Inferior parietal cortex (tissue), 1 donor: ENCODE data around the gene DEPDC1B.
"Not testable (repeated sequence)": the region's sequence is repeated elsewhere in the genome, so short reads cannot be mapped to it uniquely, and the experiment has no call there.

ENCODE experiments used
- DNase-seq: peaks from one replicate; pipeline ENCODE4 v3.0.0-alpha.2; 2016; ENCODE audit errors: extremely low spot score

Gene DEPDC1B

DNA sequence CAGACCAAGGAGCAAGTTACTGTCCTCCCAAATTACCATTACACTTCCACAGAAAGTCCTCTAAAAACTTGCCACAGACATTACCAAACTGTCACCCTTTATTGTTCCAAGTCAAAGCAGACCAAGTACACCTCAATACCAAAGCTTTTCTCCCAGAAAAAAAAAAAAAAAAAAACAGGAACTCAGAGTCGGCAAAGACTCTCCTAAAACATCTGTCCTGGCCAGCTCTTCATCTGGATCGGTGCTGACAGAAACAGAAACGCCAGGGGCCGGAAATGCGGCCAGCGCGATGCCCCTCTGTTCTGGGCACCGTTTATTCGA lies 718 bp downstream of the DEPDC1B start:
- no peak for DNase-seq

DNA sequence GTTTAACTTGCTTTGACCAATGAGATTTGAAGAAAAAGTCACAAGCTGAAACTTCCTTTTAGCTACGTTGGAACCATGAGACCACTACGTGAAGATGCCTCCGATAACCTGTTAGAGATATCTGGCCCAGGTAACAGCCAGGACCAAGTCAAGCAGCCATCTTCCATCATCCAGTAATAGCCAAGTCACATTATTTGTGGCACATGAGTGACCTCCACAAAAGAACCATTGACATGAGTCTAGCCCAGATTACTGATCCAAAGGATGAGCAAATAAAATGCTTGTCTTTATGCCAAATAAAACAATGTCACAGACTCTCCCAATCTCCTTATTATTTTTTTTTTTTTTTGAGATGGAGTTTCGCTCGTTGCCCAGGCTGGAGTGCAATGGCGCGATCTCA lies 1.6 kb downstream of the DEPDC1B start:
- no peak for DNase-seq

DNA sequence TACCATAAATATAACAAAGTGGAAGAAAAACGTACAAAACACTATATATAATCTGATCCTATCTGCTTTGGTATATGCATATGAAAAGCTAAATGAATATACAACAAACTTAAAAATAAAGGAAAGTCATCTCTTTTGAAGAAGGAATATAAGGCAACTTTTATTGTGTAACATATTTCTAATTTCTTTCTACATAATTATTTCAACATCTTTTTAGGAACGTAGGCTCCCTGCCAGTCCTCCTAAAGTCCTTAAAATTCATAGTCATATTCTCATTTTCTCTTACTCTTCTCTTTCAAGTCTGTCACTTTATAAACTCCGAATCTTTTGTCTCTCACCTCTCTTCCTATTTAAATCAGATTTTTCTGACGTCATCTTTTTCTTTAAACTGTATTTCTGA lies 9.6 kb downstream of the DEPDC1B start:
- no peak for DNase-seq

DNA sequence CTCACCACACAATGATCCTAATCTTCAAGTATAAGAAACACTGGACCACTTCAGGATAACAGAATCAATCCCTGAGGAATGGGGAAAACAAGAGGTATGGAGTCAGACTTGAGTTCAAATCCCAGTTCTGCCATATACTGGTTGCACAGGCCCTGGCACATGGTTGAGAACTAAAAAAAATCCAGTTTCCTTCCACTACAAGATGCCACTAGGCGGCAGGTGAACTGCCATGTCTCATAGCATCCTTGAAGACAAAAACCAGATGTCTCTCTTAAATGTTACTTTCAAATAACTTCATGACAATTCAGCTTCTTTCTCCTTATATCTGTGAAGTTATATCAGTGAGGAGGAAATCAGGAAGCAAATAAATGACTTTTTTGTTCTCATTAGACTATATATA lies 11.0 kb downstream of the DEPDC1B start:
- no peak for DNase-seq

DNA sequence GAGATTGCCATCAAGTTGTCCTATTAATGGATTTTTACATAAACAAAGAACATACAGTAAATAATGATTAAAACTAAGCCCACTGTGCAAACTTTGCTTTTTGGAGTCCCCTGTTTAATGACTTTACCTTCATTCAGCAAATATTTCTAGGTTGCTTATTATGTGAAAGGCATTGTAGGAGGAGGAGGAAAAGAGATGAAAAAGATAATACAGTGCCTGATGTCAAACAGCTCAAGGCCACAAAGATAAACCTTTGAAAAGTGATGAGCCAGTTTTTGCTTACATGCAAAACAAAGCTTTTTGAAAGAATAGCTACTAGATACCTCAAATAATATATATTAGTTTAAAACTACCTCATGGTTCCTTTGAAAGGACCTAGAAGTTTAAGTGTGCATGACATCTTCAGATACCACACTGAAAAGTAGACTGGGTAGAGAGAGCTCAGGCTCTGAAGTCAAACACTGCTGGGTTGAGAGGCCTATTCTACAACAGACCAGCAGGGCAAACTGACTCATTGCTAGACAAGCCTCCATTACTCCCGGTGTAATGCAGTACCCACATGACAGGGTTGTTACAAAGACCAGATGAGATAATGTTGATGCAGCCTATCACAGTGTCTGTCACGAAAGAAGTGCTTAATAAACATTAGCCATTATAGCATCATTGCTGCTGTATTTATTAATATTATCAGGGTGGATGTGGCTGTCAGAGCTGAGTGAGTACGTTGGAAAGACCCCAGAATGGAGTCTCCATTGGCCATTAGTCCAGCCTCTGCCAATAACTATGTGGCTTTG lies 11.8 kb downstream of the DEPDC1B start:
- no peak for DNase-seq

DNA sequence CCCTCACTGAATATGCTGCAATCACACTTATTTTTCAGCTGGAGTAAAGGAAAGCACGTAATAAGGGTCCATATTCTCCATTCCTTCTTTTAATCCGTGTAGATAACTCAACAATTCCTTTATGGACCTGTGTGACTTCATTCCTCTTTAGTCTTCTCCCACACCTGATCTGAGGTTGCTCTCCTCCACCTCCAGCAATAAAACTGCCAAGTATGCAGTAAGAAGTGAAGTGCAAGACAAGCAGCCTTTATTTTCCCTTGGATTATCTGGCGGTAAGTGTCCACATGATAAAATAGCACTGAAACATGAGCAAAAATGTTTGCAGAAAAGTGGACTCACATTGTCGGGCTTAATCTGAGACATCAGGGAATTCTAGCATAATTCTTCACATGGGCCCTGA lies 13.8 kb downstream of the DEPDC1B start:
- no peak for DNase-seq

DNA sequence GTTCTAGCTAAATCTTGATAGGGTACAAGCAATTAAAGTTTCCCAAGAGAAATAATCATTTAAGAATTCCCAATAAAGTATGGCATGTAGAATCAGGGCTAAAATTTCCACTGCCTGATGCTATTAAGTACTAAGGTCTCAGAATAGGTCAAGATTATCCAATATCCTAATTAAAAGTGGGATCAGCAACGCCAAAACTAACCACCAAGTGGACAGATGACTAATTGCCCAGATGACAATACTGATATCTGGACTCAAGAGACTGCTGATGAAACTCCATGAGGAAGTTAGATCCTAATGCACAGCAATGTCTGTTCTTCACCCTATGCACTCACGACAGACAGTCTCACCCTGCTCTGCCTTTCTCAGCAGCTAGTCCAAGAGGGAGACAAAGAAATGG lies 14.3 kb downstream of the DEPDC1B start:
- no peak for DNase-seq

DNA sequence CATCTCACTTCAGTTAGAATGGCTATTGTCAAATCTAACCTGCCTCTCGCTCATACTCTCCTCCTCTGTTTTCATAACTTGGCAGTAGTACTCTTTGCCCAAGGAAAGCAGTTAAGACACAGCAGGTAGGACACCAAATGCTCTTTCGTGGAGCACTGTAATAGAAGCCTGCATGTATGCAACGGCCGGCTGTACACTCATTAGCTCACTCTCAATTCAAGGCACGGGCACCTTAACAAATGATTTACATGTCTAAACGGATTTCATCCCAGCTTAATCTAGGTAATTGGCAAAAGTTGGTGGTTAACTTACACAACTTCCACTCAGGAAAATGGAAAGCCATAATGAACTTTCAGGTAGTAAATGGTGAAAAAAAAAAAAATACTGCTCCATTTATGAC lies 14.9 kb downstream of the DEPDC1B start:
- DNase-seq = no peak

DNA sequence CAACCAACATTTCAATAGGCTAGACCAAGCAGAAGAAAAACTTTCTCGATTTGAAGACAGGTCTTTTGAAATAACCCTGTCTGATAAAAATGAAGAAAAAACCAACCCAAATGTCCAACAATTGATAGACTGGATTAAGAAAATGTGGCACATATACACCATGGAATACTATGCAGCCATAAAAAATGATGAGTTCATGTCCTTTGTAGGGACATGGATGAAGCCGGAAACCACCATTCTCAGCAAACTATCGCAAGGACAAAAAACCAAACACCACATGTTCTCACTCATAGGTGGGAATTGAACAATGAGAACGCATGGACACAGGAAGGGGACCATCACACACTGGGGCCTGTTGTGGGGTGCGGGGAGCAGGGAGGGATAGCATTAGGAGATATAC lies 18.0 kb downstream of the DEPDC1B start:
- not testable (repeated sequence) for DNase-seq

DNA sequence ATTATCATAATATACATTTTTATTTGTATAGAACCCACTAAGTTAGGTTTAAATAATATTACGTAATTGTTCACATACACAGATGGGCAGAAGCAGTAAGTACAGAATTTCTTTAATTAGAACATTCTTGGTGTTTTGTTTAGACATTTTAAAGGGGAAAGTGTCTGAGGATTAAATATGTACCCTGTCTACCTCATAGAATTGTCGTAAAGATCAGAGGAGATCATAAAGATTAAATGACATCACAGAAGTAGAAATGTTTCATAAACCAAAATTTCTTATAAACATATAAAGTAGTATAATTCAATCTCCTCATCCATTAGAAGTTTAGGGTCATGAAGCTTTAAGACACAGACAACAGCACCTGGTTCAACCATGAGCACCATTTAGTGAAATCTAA lies 20.1 kb downstream of the DEPDC1B start:
- DNase-seq = no peak

DNA sequence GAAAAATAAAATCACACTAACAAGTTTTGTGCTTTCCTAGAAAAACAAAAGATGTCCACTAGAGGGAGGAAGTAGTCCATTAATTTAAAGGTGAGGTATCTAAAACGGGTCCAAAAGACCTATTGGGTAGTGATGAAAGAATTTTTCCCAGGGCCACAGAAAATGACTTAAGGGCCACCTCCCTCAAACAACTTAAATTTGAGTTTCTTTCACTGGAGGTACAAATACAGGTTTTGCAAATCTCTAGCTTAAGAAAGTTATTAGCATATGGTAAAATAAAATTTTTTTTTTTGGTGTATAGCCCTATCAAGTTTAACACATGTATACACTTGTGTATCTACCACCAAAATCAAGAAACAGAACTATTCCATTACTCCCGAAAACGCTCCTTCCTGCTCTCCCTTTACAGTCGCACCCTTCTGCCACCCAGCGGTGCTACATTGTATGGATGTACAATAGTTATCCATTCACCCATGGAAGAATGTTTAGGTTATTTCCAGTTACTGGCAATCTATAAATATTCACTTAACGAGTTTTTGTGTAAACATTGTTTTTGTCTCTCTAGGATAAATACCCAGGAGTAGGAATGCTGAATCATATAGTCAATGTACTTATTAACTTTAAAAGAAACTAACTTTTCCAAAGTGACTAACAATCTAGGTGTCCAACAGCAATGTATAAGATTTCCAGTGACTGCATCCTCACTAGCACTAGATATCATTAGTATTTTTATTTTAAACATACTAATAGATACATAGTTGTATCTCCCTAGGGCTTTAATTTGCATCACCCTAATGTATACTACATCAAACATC lies 21.9 kb downstream of the DEPDC1B start:
- DNase-seq = peak; percentile 71

DNA sequence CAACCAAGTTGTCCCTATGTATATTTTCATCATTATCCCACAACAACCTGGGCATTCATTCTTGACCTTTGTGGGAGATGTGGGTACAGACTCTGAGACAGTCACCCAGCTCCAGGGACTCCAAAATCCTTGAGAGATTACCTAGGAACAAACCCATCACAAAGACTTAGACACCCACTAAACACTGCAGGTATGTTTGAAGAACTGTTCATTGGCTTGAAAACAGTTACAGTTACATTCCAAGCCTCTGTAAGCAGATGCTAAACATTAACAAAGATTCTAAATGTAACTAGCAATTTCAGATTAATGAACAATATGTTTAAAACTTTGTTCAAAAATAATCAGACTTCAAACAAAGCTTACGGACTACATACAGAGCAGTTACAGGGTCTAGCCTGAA lies 24.7 kb downstream of the DEPDC1B start:
- DNase-seq = no peak

DNA sequence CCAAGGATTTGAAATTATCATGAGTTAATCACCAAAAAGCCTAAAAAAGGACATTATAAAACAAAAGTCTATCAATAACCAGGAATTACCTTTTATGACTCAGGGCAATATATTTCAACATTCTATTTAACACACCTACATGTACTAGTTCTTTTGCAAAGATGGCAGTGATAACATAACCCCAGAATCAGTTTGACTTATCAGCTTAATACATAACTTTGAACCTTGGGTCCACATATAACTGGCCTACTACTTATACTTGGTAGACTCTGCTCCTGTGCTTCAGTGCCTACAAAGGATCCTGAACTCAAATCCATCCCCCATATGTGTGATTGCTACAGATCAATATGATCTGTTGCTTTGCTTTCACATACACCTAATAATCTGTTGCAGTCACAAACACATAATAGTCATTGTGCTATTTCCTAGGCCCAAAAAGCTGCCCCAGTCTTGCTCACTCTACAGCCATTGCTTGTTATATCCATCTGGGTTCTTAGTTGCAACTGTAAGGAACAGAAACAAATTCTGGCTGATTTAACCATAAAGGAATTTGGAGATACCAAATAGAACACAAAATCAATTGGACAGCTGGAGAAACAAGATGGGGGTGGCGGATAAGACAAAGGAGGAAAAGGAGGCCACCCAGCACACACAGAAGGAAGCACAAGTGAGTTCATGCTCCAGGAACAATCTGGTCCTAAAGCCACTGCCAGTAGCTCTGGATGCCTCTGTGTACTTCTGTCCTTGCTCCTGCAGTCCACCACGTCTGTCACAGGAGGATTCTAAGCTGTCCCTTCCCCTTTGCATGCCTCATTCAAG lies 25.5 kb downstream of the DEPDC1B start:
- DNase-seq = no peak

DNA sequence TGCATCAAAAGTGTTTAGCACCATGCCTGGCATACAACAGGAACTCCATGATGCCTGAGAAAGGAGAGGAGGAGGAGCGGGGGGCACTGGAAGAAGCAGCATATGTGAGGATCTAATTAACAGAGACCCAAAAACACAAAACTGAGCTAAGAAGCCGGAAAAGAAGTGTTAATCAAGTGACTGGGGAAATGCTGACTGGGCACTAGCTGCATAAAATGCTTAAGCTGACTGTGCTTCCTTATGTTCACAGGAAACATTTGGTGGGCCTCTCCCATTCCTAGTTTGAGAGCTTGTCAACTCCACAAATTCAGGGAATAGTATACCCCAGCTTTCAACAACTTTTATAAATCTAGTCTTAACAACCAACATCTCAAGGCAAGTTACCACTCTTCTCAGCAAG lies 26.6 kb downstream of the DEPDC1B start:
- no peak for DNase-seq

DNA sequence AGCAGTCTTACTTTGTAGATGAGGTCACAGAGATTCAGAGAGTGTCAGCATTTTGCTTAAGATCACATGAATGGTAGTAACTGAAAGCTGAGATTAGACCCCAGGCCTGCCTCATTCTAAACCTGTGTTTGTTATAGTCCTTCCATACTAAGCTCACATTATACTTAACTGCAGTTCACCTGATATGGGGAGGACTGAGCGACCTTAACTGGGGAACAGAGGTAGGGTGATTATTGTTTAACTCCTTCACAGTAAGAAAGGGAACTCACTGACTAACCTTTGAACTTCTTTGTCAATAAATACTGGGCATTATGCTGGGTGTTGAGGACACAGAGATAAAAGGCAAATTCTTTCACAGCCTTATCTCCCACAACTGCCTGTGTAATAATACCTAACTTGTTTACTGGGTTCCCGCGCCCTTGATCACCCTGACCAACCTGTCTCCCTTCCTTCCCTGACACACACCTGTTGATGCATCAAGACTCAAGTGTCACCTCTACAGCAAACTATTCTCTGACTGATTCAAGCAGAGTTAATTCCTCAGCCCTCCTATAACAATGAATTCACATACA lies 27.2 kb downstream of the DEPDC1B start:
- no peak for DNase-seq

DNA sequence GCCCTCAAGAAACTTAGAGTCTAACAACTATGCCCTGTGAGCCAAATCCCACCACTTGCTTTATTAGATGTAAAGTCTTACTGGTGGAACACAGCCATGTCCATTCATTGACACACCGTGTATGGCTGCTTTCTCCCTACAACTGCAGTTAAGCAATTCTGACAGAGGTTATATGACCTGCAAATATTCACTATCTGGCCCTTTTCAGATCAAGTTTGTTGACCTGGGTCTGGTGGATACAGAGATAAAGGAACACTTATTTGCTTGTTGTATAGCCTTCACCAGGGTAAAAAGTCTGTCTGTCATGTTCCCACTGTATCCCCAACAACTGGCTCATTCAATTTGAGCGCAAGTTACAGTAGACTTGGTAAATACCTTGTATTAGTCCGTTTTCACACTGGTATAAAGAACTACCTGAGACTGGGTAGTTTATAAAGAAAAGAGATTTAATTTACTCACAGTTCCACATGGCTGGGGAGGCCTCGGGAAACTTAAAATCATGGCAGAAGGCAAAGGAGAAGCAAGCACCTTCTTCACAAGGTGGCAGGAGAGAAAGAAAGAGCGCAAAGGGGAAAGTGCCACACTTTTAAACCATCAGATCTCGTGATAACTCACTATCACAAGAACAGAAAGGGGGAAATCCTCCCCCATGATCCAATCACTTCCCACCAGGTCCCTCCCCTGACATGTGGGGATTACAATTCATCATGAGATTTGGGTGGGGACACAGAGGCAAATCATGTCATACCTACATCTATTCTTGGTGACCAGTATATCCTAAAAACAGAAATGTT lies 27.9 kb downstream of the DEPDC1B start:
- no peak for DNase-seq

DNA sequence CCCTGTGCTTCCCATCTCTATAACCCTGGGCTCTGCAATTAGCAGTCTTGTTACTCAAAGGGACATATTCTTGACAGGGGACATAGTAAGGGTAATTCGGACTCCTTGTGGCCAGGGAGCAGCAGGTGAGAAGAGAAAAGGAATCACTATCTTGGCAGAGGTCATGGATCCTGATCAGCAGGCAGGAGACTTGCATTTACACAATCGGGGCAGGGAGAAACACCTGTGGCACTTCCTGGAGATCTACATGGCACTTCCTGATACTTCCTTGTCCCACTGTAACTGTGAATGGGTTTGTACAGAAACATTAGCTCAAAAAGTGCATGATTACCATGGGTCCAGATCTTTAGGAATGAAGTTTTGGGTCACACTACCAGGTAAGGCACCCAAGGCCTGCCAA lies 29.2 kb downstream of the DEPDC1B start:
- no peak for DNase-seq

DNA sequence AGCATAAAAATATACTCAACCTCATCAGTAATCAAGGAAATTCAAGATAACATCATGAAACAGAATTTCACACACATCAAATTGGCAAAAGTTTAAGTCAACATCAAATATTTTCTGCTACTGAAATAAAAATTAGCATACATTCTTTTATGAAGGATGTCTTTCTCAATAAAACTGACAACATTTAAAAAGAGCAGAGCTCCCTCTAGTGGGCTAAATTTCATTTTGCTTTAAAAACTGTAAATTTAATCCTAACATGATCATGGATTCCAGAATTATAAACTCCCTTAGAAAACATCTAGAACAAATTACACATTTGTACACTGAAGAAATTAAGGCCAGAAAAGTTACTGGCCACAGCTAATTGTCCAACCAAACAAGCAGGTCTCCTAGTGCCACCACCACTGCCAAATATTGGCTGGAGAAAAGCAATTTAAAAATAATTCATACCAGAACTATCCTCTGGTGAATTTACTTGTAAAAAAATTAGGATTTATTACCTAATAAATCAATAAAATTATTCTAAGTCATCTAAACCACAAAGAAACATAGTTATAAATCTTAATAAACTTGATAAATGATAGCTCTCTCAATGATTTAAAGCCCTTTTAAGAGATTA lies 31.2 kb downstream of the DEPDC1B start:
- DNase-seq = peak; percentile 85

DNA sequence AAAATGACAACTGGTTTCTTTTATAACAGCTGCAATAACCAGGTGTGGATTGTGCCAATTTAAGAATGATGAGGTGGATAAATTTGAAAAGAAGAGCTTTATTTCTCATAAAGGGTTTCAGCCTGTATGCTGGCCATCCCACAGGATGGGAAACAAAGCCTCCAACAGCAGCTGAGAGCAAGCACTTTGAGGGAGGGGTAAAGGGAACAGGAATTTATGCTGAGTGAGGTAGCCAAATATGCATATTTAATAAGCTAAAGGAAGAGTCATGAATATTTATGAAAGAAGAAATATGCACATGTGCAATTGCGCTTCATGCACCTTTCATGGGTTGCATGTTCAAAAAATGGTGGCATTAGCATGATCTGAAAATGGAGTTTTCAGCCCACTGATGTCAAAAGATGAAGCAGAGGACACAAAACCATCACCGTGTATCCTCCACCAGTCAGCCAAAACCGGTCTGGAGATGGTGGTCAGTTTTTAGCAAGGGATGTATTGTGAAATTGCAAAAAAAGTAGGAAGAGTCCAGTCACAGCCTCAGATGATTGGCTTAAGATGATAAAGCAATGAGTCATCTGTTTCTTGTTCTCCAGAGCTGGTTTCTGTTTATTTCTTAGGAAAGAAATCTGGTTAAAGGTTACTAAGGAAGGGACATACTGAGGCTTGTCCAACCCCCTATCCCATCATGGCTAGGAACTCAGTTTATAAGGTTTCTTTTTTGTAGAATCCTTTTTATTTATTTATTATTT lies 47.9 kb downstream of the DEPDC1B start:
- no peak for DNase-seq

DNA sequence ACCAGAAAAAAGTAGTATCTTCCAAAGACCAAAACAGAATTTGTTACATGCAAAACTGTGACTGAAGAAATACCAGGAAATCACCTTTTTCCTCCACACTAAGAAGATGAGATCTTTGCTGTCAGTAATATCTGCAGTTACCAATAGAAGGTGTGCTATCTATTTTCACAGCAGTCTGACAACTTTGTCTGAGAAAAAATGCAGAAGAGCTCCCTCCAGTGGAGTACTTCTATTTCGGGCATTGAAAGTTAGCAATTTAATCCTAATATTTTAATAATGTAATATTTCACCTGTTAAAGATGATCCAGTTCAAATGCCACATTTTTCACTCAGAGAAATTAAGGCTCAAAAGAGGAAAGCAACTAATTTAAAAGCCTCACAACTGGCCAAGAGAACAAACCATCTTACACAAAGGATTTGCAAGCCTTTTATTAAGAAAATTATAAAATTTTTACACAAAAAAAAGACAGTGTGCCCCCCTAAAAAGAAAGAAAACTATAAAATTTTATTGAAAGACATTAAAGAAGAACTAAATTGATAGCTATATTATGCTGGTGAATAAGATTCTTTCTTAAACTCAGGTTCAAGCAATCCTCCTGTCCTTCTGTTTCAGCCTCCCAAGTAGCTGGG lies 50.6 kb downstream of the DEPDC1B start:
- peak; percentile 66 for DNase-seq
